CD4-positive, alpha-beta T cell treated with Interleukin-4 for 4 hours (primary cell): ENCODE measurements around the gene PPP1R2B.
"Not testable (repeated sequence)": the region's sequence is repeated elsewhere in the genome, so short reads cannot be mapped to it uniquely, and the experiment has no call there.

Experiments used
- DNase-seq: peaks from one replicate; pipeline ENCODE4 v3.0.0-alpha.2; 2020

Gene PPP1R2B

GRCh38 chr5:156850206-156850751 lies at the start of gene PPP1R2B:
TSS of gene PPP1R2B (plus strand) at chr5:156850295. CDS start at chr5:156850563, 268 bp downstream.
- DNase-seq = no peak

GRCh38 chr5:156800929-156801328 lies 49.2 kb upstream of the PPP1R2B start:
- no peak for DNase-seq

GRCh38 chr5:156802501-156802900 lies 47.6 kb upstream of the PPP1R2B start:
- no peak for DNase-seq

- DNase-seq = no peak
These were observed 46.7 kb upstream of the PPP1R2B start for GRCh38 chr5:156803404-156803803.

- no peak for DNase-seq
These were observed 37.1 kb upstream of the PPP1R2B start for GRCh38 chr5:156812959-156813358.

GRCh38 chr5:156815988-156816599 lies 34.0 kb upstream of the PPP1R2B start:
- no peak for DNase-seq

- DNase-seq = no peak
These were observed 30.6 kb upstream of the PPP1R2B start for GRCh38 chr5:156819537-156819936.

- DNase-seq = no peak
These were observed 30.0 kb upstream of the PPP1R2B start for GRCh38 chr5:156819967-156820581.

GRCh38 chr5:156824241-156824640 lies 25.9 kb upstream of the PPP1R2B start:
- no peak for DNase-seq

- no peak for DNase-seq
These were observed 25.3 kb upstream of the PPP1R2B start for GRCh38 chr5:156824800-156825199.

GRCh38 chr5:156825688-156826087 lies 24.4 kb upstream of the PPP1R2B start:
- no peak for DNase-seq

- no peak for DNase-seq
These were observed 23.9 kb upstream of the PPP1R2B start for GRCh38 chr5:156826150-156826549.

GRCh38 chr5:156834916-156835315 lies 15.2 kb upstream of the PPP1R2B start:
- DNase-seq = no peak

- no peak for DNase-seq
These were observed 14.2 kb upstream of the PPP1R2B start for GRCh38 chr5:156835905-156836304.

- no peak for DNase-seq
These were observed 13.2 kb upstream of the PPP1R2B start for GRCh38 chr5:156836846-156837245.

GRCh38 chr5:156838961-156839360 lies 11.1 kb upstream of the PPP1R2B start:
- no peak for DNase-seq

GRCh38 chr5:156841737-156842136 lies 8.4 kb upstream of the PPP1R2B start:
- no peak for DNase-seq

GRCh38 chr5:156846914-156847313 lies 3.2 kb upstream of the PPP1R2B start:
- DNase-seq = no peak

- not testable (repeated sequence) for DNase-seq
These were observed 1.6 kb upstream of the PPP1R2B start for GRCh38 chr5:156848447-156848846.

GRCh38 chr5:156851880-156852279 lies 1.8 kb downstream of the PPP1R2B start:
- DNase-seq = no peak

GRCh38 chr5:156853055-156853454 lies 3.0 kb downstream of the PPP1R2B start:
- not testable (repeated sequence) for DNase-seq

- no peak for DNase-seq
These were observed 15.3 kb downstream of the PPP1R2B start for GRCh38 chr5:156865427-156865826.

GRCh38 chr5:156870498-156870839 lies 20.4 kb downstream of the PPP1R2B start:
- DNase-seq = no peak

GRCh38 chr5:156871212-156871611 lies 21.1 kb downstream of the PPP1R2B start:
- DNase-seq = no peak
